ENCODE results near the gene PEX14. TPM values are rescaled to one million over a fixed set of nuclear protein-coding genes. Genes with fewer than 3 reads are reported as not detected.

The PEX14 gene
- total RNA-seq, 1 experiment from 2014 or later, result 29.3 TPM

GRCh38 chr1:10624256-10625050 is 149.7 kb downstream of the PEX14 start:
- intact Hi-C loops (cut with micrococcal nuclease), result no loop called here
- no peak overlapping the region for H3K27ac ChIP-seq (ENCODE audit: low read depth, low read length)
- ChIA-PET CTCF (no interaction called here), POLR2A (no interaction called here), RAD21 (ENCODE audit: low non-redundant PET in 1 of 2, low total read pairs in 2 of 2, uncharacterized antibody in 2 of 2, unreplicated experiment in 2 of 2) (no interaction called here)
- ATAC-seq (no peak), DNase-seq (ENCODE audit: low read depth, low spot score) (no peak)
- no peaks in the 10 kb centered on the region for H3K9me3 ChIP-seq (ENCODE audit: control insufficient read depth in 1 of 2, insufficient read depth in 1 of 2, low read depth in 1 of 2, low read length in 2 of 2)
- H3K4me1 ChIP-seq (ENCODE audit: control insufficient read depth in 1 of 2, insufficient read depth in 2 of 2, low read length in 2 of 2), result no peaks in the 10 kb centered on the region
- H3K27me3 ChIP-seq (ENCODE audit: insufficient read depth, low read length), result no peaks in the 10 kb centered on the region
- no peaks in the 10 kb centered on the region for H3K9me2 ChIP-seq (ENCODE audit: insufficient read depth)
- no peaks in the 10 kb centered on the region for H4K20me1 ChIP-seq (ENCODE audit: insufficient read depth)
- H3K9ac ChIP-seq (ENCODE audit: low read length), result no peak overlapping the region
- no peak for TF ChIP-seq SIN3A (IDR thresholded peaks at IDR 0.05; ENCODE audit: low read depth)
- no peak for TF ChIP-seq CTCF (IDR thresholded peaks at IDR 0.05 in 2 of 3, conservative IDR thresholded peaks at IDR 0.05 in 1 of 3; ENCODE audit: borderline replicate concordance in 1 of 3, insufficient read depth in 1 of 3, low read depth in 2 of 3, low read length in 2 of 3)
- no peak for TF ChIP-seq JUND (IDR thresholded peaks at IDR 0.05)
- TF ChIP-seq SRF (IDR thresholded peaks at IDR 0.05; ENCODE audit: low read depth), result no peak
- TF ChIP-seq ZBTB33 (IDR thresholded peaks at IDR 0.05; ENCODE audit: extremely low read depth, insufficient replicate concordance, low read length), result no peak
- no peak for TF ChIP-seq FOSL1 (IDR thresholded peaks at IDR 0.05; ENCODE audit: low read depth)
- no peak for TF ChIP-seq MAX (IDR thresholded peaks at IDR 0.05)
- TF ChIP-seq ATF3 (IDR thresholded peaks at IDR 0.05), result no peak
- TF ChIP-seq CBX3 (IDR thresholded peaks at IDR 0.05; ENCODE audit: low read depth), result no peak
- no peak for TF ChIP-seq CEBPB (IDR thresholded peaks at IDR 0.05; ENCODE audit: low read depth)
- TF ChIP-seq RAD21 (IDR thresholded peaks at IDR 0.05; ENCODE audit: low read depth), result no peak
- no peak for TF ChIP-seq EZH2phosphoT487 (IDR thresholded peaks at IDR 0.05; ENCODE audit: borderline replicate concordance)
- TF ChIP-seq EZH2 (IDR thresholded peaks at IDR 0.05), result no peak
- no peak for TF ChIP-seq POLR2AphosphoS5 (IDR thresholded peaks at IDR 0.05; ENCODE audit: low read depth, low read length)
- H3K4me3 ChIP-seq (replicated peaks in 1 of 2; ENCODE audit: low read depth in 1 of 2, low read length in 2 of 2), result no peak overlapping the region
- BruUV-seq (replicated peaks), result no TSS peak
- H3K4me2 ChIP-seq (ENCODE audit: low read length), result no peak overlapping the region
- no peak overlapping the region for H2AFZ ChIP-seq (ENCODE audit: low read depth, low read length, poor library complexity, severe bottlenecking)
- no peaks in the 10 kb centered on the region for H3K79me2 ChIP-seq (ENCODE audit: insufficient read depth, low read length)
- no peaks in the 10 kb centered on the region; a peak in 1 of 4 replicates for H3K36me3 ChIP-seq (ENCODE audit: control insufficient read depth in 1 of 2, insufficient read depth in 2 of 2, low read length in 2 of 2)
